ENCODE measurements around the gene SMAD9. TPM values are rescaled to one million over a fixed set of nuclear protein-coding genes. Genes with fewer than 3 reads are reported as not detected.

Gene SMAD9
- total and polyA plus RNA-seq, 9 of the 15 experiments (the other 6 are each of a cell fraction or from before 2014, with no cell fraction given): 0.02 to 0.08 (median 0.03) TPM; not detected in 4

GRCh38 chr13:36925603-36926002 lies 5.6 kb upstream of the SMAD9 start (continued):
- no peak for TF ChIP-seq CHD7 (IDR thresholded peaks at IDR 0.05; ENCODE audit: low read depth, low read length)
- no peak for TF ChIP-seq PRPF4 (IDR thresholded peaks at IDR 0.05; ENCODE audit: insufficient read depth, low read depth, low read length, poor library complexity, severe bottlenecking)

Measured in K562 (cell line).